Endodermal cell (in vitro differentiated cells): Measurements from ENCODE around the gene PIK3IP1. TPM values are rescaled to one million over a fixed set of nuclear protein-coding genes. Genes with fewer than 3 reads are reported as not detected.

Experiments used
- DNase-seq: peaks from one replicate; pipeline ENCODE4 v3.0.0-alpha.2; 2017
- H3K27ac ChIP-seq: 2 replicates; pipeline ENCODE4 v1.5.1; 2013; ENCODE audit warnings: mild to moderate bottlenecking, low read depth, low read length, moderate library complexity
- H3K27me3 ChIP-seq: 2 replicates; pipeline ENCODE4 v1.6.1; 2013; ENCODE audit warnings: mild to moderate bottlenecking, low read length, moderate library complexity; ENCODE audit not compliant: insufficient read depth, control insufficient read depth, poor library complexity, severe bottlenecking
- H3K36me3 ChIP-seq: 2 replicates; pipeline ENCODE4 v1.7.0; 2013; ENCODE audit warnings: mild to moderate bottlenecking, low read length, moderate library complexity; ENCODE audit not compliant: control insufficient read depth, insufficient read depth
- H3K4me1 ChIP-seq: one replicate; pipeline ENCODE4 v1.7.0; 2013; ENCODE audit warnings: low read length; ENCODE audit not compliant: control insufficient read depth, insufficient read depth
- H3K4me3 ChIP-seq: 2 replicates; pipeline ENCODE4 v1.5.1; 2013; ENCODE audit warnings: mild to moderate bottlenecking, low read length, moderate library complexity
- H3K9ac ChIP-seq: 2 replicates; pipeline ENCODE4 v1.6.1; 2013; ENCODE audit warnings: mild to moderate bottlenecking, low read length, moderate library complexity; ENCODE audit not compliant: poor library complexity, severe bottlenecking; ENCODE audit errors: extremely low read depth
- H3K9me3 ChIP-seq: 2 replicates; pipeline ENCODE4 v1.6.1; 2013; ENCODE audit warnings: mild to moderate bottlenecking, low read length, moderate library complexity; ENCODE audit not compliant: control insufficient read depth
- H3K27ac Mint-ChIP-seq: 2 replicates; pipeline ENCODE4 v1.8.0; 2020; ENCODE audit warnings: mixed read lengths
- H3K27me3 Mint-ChIP-seq: 2 replicates; pipeline ENCODE4 v1.8.0; 2021; ENCODE audit warnings: mild to moderate bottlenecking, mixed read lengths; ENCODE audit not compliant: insufficient read depth
- H3K36me3 Mint-ChIP-seq: 2 replicates; pipeline ENCODE4 v1.8.0; 2020; ENCODE audit warnings: low read depth, mixed read lengths
- H3K4me1 Mint-ChIP-seq: 2 replicates; pipeline ENCODE4 v1.8.0; 2020; ENCODE audit warnings: mixed read lengths
- H3K4me3 Mint-ChIP-seq: 2 replicates; pipeline ENCODE4 v1.8.0; 2020; ENCODE audit warnings: mild to moderate bottlenecking, moderate library complexity, mixed read lengths
- H3K9me3 Mint-ChIP-seq: 2 replicates; pipeline ENCODE4 v1.8.0; 2020; ENCODE audit warnings: mild to moderate bottlenecking, mixed read lengths
- CTCF ChIP-seq: fragments of 200-600 bp; sonication (generic); conservative IDR thresholded peaks from 2 replicates; pipeline ENCODE4 v1.5.0; 2021; ENCODE audit warnings: antibody characterized with exemption, mild to moderate bottlenecking
- WGBS, 2 experiments: methylation state at CpG; one replicate each; pipeline versions ENCODE4 v1.1.5 to v1.1.7; 2013; ENCODE audit warnings: missing lambda C conversion rate in 2 of 2, mixed read lengths in 1 of 2; ENCODE audit not compliant: insufficient coverage in 1 of 2, insufficient read length in 1 of 2; 5-methylcytosine and 5-hydroxymethylcytosine counted together
- total RNA-seq, 2 donors: library from RNA; stranded (reverse); fragmentation: NEBNext Ultra II Directional in 1 of 2; extraction: Animal tissue kit (Norgen Biotek cat#: 25700) in 1 of 2; gene quantifications; 2 replicates in 1 of 2; 3 replicates in 1 of 2; pipeline ENCODE4 v1.2.1, GENCODE V29; 2021

The PIK3IP1 gene
- total RNA-seq, 2 donors from 2014 or later = 2.0 to 3.5 TPM

- TF ChIP-seq CTCF = no peak
- H3K4me1 ChIP-seq = no peaks in the 10 kb centered on the region
- no peaks in the 10 kb centered on the region for H3K27me3 ChIP-seq
- Mint-ChIP-seq H3K9me3 (no peaks in the 10 kb centered on the region), H3K4me1 (peaks cover 6% of the 10 kb centered on the region), H3K4me3 (no peak overlapping the region), H3K27me3 (no peaks in the 10 kb centered on the region), H3K27ac (peak overlapping the region; percentile 14), H3K36me3 (peaks cover 31% of the 10 kb centered on the region)
- DNase-seq = no peak
- no peak overlapping the region for H3K4me3 ChIP-seq
- no peak overlapping the region for H3K27ac ChIP-seq
- no peaks in the 10 kb centered on the region for H3K9me3 ChIP-seq
- H3K36me3 ChIP-seq = peaks cover 17% of the 10 kb centered on the region
- no peak overlapping the region for H3K9ac ChIP-seq
These were observed 12.3 kb downstream of the PIK3IP1 start for GRCh38 chr22:31279821-31280505.

GRCh38 chr22:31279327-31279669 is 13.0 kb downstream of the PIK3IP1 start:
- Histone ChIP-seq H3K4me3 (no peak overlapping the region), H3K9me3 (no peaks in the 10 kb centered on the region), H3K27me3 (no peaks in the 10 kb centered on the region), H3K36me3 (peaks cover 23% of the 10 kb centered on the region), H3K4me1 (no peaks in the 10 kb centered on the region), H3K9ac (no peak overlapping the region), H3K27ac (no peak overlapping the region)
- no peaks in the 10 kb centered on the region for H3K27me3 Mint-ChIP-seq
- peaks cover 35% of the 10 kb centered on the region for H3K36me3 Mint-ChIP-seq
- H3K4me3 Mint-ChIP-seq = no peak overlapping the region
- peaks cover 6% of the 10 kb centered on the region for H3K4me1 Mint-ChIP-seq
- DNase-seq = no peak
- no peak for TF ChIP-seq CTCF
- H3K27ac Mint-ChIP-seq = no peak overlapping the region
- H3K9me3 Mint-ChIP-seq = no peaks in the 10 kb centered on the region

- DNase-seq = no peak
- no peak overlapping the region for H3K27ac ChIP-seq
- WGBS, 2 experiments = 89 to 95% methylated on average over 5 to 6 of the region's 6 CpGs
- H3K4me3 Mint-ChIP-seq = no peak overlapping the region
- H3K36me3 Mint-ChIP-seq = peaks cover 40% of the 10 kb centered on the region
- peaks cover 29% of the 10 kb centered on the region for H3K36me3 ChIP-seq
- no peaks in the 10 kb centered on the region for H3K9me3 ChIP-seq
- H3K27me3 Mint-ChIP-seq = no peaks in the 10 kb centered on the region
- no peaks in the 10 kb centered on the region for H3K9me3 Mint-ChIP-seq
- no peak for TF ChIP-seq CTCF
- no peaks in the 10 kb centered on the region for H3K4me1 ChIP-seq
- H3K27ac Mint-ChIP-seq = peak overlapping the region; percentile 55
- H3K9ac ChIP-seq = no peak overlapping the region
- H3K4me3 ChIP-seq = no peak overlapping the region
- H3K27me3 ChIP-seq = no peaks in the 10 kb centered on the region
- peaks cover 6% of the 10 kb centered on the region for H3K4me1 Mint-ChIP-seq
These were observed 13.5 kb downstream of the PIK3IP1 start for GRCh38 chr22:31278626-31279326.
